Caco-2 (cell line): ENCODE results near the gene RETNLB. TPM values are rescaled to one million over a fixed set of nuclear protein-coding genes. Genes with fewer than 3 reads are reported as not detected.

Experiments used
- BruUV-seq: library from RNA; stranded (reverse); fragments of 400-500 nt; replicated peaks from 2 replicates; lab custom pipeline; 2021; lab: Mats Ljungman, UMichigan
- CTCF ChIA-PET: fragments of 300-600 bp; sonication (Branson Sonifier 250); formaldehyde crosslinking; loops from one replicate; lab custom pipeline; 2022; ENCODE audit warnings: antibody characterized with exemption; lab: Charles Lee
- POLR2A ChIA-PET: fragments of 300-600 bp; sonication (Branson Sonifier 250); formaldehyde crosslinking; loops from one replicate; lab custom pipeline; 2022; ENCODE audit warnings: antibody characterized with exemption; lab: Charles Lee
- DNase-seq, 2 experiments: peaks; one replicate each; pipeline versions ENCODE4 v3.0.0 to v3.0.0-alpha.2; 2020 to 2022
- H3K27me3 ChIP-seq: replicated peaks from 2 replicates; pipeline ENCODE4 v1.6.0; 2011; ENCODE audit warnings: low read length; ENCODE audit not compliant: control insufficient read depth, insufficient read depth
- H3K36me3 ChIP-seq: 2 replicates; pipeline ENCODE4 v1.5.1; 2011; ENCODE audit warnings: low read length; ENCODE audit not compliant: control insufficient read depth, insufficient read depth
- H3K4me1 ChIP-seq: fragments of 250-450 bp; sonication (Bioruptor Pico); 2 replicates; pipeline ENCODE4 v1.5.1; 2020; ENCODE audit warnings: mild to moderate bottlenecking
- H3K4me3 ChIP-seq: 2 replicates; pipeline ENCODE4 v1.5.1; 2011; ENCODE audit warnings: low read depth, mild to moderate bottlenecking, control low read depth, low read length
- H3K9me3 ChIP-seq: fragments of 250-450 bp; sonication (Bioruptor Pico); 2 replicates; pipeline ENCODE4 v1.5.1; 2020; ENCODE audit warnings: mild to moderate bottlenecking, moderate library complexity
- H3K27ac Mint-ChIP-seq: one replicate; pipeline ENCODE4 v1.8.0; 2022; ENCODE audit warnings: mixed read lengths; ENCODE audit not compliant: unreplicated experiment
- H3K27me3 Mint-ChIP-seq: one replicate; pipeline ENCODE4 v1.8.0; 2022; ENCODE audit warnings: mixed read lengths; ENCODE audit not compliant: insufficient read depth, unreplicated experiment
- H3K36me3 Mint-ChIP-seq: one replicate; pipeline ENCODE4 v1.8.0; 2022; ENCODE audit warnings: mild to moderate bottlenecking, mixed read lengths; ENCODE audit not compliant: insufficient read depth, unreplicated experiment
- H3K4me1 Mint-ChIP-seq: one replicate; pipeline ENCODE4 v1.8.0; 2022; ENCODE audit warnings: low read depth, mixed read lengths; ENCODE audit not compliant: unreplicated experiment
- H3K4me3 Mint-ChIP-seq: one replicate; pipeline ENCODE4 v1.8.0; 2022; ENCODE audit warnings: mild to moderate bottlenecking, moderate library complexity, mixed read lengths; ENCODE audit not compliant: unreplicated experiment
- H3K9me3 Mint-ChIP-seq: one replicate; pipeline ENCODE4 v1.8.0; 2022; ENCODE audit warnings: mixed read lengths; ENCODE audit not compliant: unreplicated experiment
- CTCF ChIP-seq, 2 experiments: fragments of 200-600 bp in 1 of 2; IDR thresholded peaks; 1 replicate in 1 of 2; 2 replicates in 1 of 2; pipeline versions ENCODE4 v1.5.1 to v1.8.0; 2011 to 2022; ENCODE audit warnings: antibody characterized with exemption in 1 of 2, control low read depth in 1 of 2, inconsistent platforms in 1 of 2, low read depth in 1 of 2, low read length in 1 of 2, mild to moderate bottlenecking in 1 of 2, moderate library complexity in 1 of 2; ENCODE audit not compliant: insufficient read depth in 1 of 2, severe bottlenecking in 1 of 2, unreplicated experiment in 1 of 2
- intact Hi-C: fragments of 100-400 bp; cut with micrococcal nuclease; formaldehyde crosslinking; loops from one replicate; pipeline ENCODE4 v1.10.0; 2022; ENCODE audit not compliant: unreplicated experiment
- total RNA-seq: library from RNA; stranded (reverse); gene quantifications from 2 replicates; pipeline ENCODE4 v1.2.3, GENCODE V29; 2022

Gene RETNLB
- total RNA-seq, 1 experiment from 2014 or later = not detected

GRCh38 chr3:108804437-108804836 is 47.2 kb upstream of the RETNLB start:
- ChIA-PET POLR2A (no interaction called here), CTCF (no interaction called here)
- Mint-ChIP-seq H3K4me3 (no peak overlapping the region), H3K36me3 (no peaks in the 10 kb centered on the region), H3K9me3 (peaks cover 29% of the 10 kb centered on the region), H3K4me1 (peaks cover 10% of the 10 kb centered on the region), H3K27ac (no peak overlapping the region), H3K27me3 (peaks cover 3% of the 10 kb centered on the region)
- TF ChIP-seq CTCF (IDR thresholded peaks at IDR 0.05; ENCODE audit: insufficient read depth in 1 of 2, low read depth in 1 of 2, low read length in 1 of 2, severe bottlenecking in 1 of 2, unreplicated experiment in 1 of 2) = no peak
- Histone ChIP-seq H3K36me3 (no peaks in the 10 kb centered on the region), H3K4me3 (no peak overlapping the region), H3K4me1 (peaks cover 5% of the 10 kb centered on the region), H3K27me3 (no peaks in the 10 kb centered on the region), H3K9me3 (no peaks in the 10 kb centered on the region)
- intact Hi-C loops = no loop called here
- no TSS peak for BruUV-seq
- no peak for DNase-seq

- ChIA-PET POLR2A (no interaction called here), CTCF (no interaction called here)
- H3K27ac Mint-ChIP-seq = no peak overlapping the region
- no peak for TF ChIP-seq CTCF (IDR thresholded peaks at IDR 0.05; ENCODE audit: insufficient read depth in 1 of 2, low read depth in 1 of 2, low read length in 1 of 2, severe bottlenecking in 1 of 2, unreplicated experiment in 1 of 2)
- intact Hi-C loops = no loop called here
- no peak overlapping the region for H3K4me3 Mint-ChIP-seq
- Histone ChIP-seq H3K36me3 (no peaks in the 10 kb centered on the region), H3K9me3 (0 out of 2 replicates have a peak, but pooled peaks cover 4% of the 10 kb centered on the region), H3K27me3 (no peaks in the 10 kb centered on the region), H3K4me3 (no peak overlapping the region), H3K4me1 (no peaks in the 10 kb centered on the region)
- no TSS peak for BruUV-seq
- no peaks in the 10 kb centered on the region for H3K27me3 Mint-ChIP-seq
- H3K36me3 Mint-ChIP-seq = no peaks in the 10 kb centered on the region
- H3K9me3 Mint-ChIP-seq = no peaks in the 10 kb centered on the region
- no peaks in the 10 kb centered on the region for H3K4me1 Mint-ChIP-seq
- DNase-seq = no peak
Measured at GRCh38 chr3:108791473-108791872, 34.3 kb upstream of the RETNLB start.

- H3K27me3 Mint-ChIP-seq = no peaks in the 10 kb centered on the region
- no peaks in the 10 kb centered on the region for H3K4me1 Mint-ChIP-seq
- H3K9me3 Mint-ChIP-seq = no peaks in the 10 kb centered on the region
- intact Hi-C loops = no loop called here
- ChIA-PET POLR2A (no interaction called here), CTCF (no interaction called here)
- Histone ChIP-seq H3K36me3 (no peaks in the 10 kb centered on the region), H3K4me3 (no peak overlapping the region), H3K4me1 (no peaks in the 10 kb centered on the region), H3K27me3 (no peaks in the 10 kb centered on the region), H3K9me3 (no peaks in the 10 kb centered on the region)
- no peak overlapping the region for H3K4me3 Mint-ChIP-seq
- no peak for TF ChIP-seq CTCF (IDR thresholded peaks at IDR 0.05; ENCODE audit: insufficient read depth in 1 of 2, low read depth in 1 of 2, low read length in 1 of 2, severe bottlenecking in 1 of 2, unreplicated experiment in 1 of 2)
- no peak for DNase-seq
- BruUV-seq = no TSS peak
- no peaks in the 10 kb centered on the region for H3K36me3 Mint-ChIP-seq
- H3K27ac Mint-ChIP-seq = no peak overlapping the region
Measured at GRCh38 chr3:108780235-108780634, 23.0 kb upstream of the RETNLB start.
